Spleen (tissue), 11 donors: ENCODE results near the gene CSPG5. TPM values are rescaled to one million over a fixed set of nuclear protein-coding genes. Genes with fewer than 3 reads are reported as not detected.

Source experiments
- DNase-seq: peaks from one replicate; pipeline ENCODE4 v3.0.0-alpha.2; 2020
- H3K27ac ChIP-seq, 8 donors: fragments of 200-600 bp; sonication (generic) in 7 of 8; 1 replicate in 4 of 8; 2 replicates in 4 of 8; pipeline versions ENCODE4 v1.5.0 to v1.8.0; 2016 to 2021; ENCODE audit warnings: inconsistent platforms in 4 of 8, mild to moderate bottlenecking in 4 of 8, moderate library complexity in 1 of 8
- H3K27me3 ChIP-seq, 7 donors: fragments of 200-600 bp; sonication (generic) in 6 of 7; replicated peaks in 1 of 7; 1 replicate in 4 of 7; 2 replicates in 3 of 7; pipeline versions ENCODE4 v1.5.0 to v1.8.0; 2016 to 2021; ENCODE audit warnings: inconsistent platforms in 3 of 7, mild to moderate bottlenecking in 1 of 7
- H3K36me3 ChIP-seq, 6 donors: fragments of 200-600 bp; sonication (generic) in 5 of 6; 1 replicate in 4 of 6; 2 replicates in 2 of 6; pipeline versions ENCODE4 v1.5.0 to v1.8.0; 2016 to 2021; ENCODE audit warnings: inconsistent platforms in 2 of 6
- H3K4me1 ChIP-seq, 6 donors: fragments of 200-600 bp; sonication (generic) in 5 of 6; 1 replicate in 3 of 6; 2 replicates in 3 of 6; pipeline versions ENCODE4 v1.5.0 to v1.8.0; 2016 to 2021; ENCODE audit warnings: inconsistent platforms in 3 of 6
- H3K4me3 ChIP-seq, 8 donors: fragments of 200-600 bp; sonication (generic) in 7 of 8; 1 replicate in 4 of 8; 2 replicates in 4 of 8; pipeline versions ENCODE4 v1.5.0 to v1.8.0; 2016 to 2021; ENCODE audit warnings: inconsistent platforms in 4 of 8, mild to moderate bottlenecking in 4 of 8, moderate library complexity in 2 of 8
- H3K9me3 ChIP-seq, 8 donors: fragments of 200-600 bp; sonication (generic) in 7 of 8; 1 replicate in 4 of 8; 2 replicates in 4 of 8; pipeline versions ENCODE4 v1.5.0 to v1.8.0; 2016 to 2021; ENCODE audit warnings: inconsistent platforms in 4 of 8
- POLR2A ChIP-seq, 3 donors: fragments of 450-650 bp; IDR thresholded peaks; one replicate each; pipeline ENCODE4 v1.5.1; 2017; ENCODE audit warnings: antibody characterized with exemption in 3 of 3, mild to moderate bottlenecking in 1 of 3
- POLR2AphosphoS5 ChIP-seq, 3 donors: sonication (generic); formaldehyde crosslinking; IDR thresholded peaks; one replicate each; pipeline ENCODE4 v1.5.1; 2017; ENCODE audit warnings: antibody characterized with exemption in 3 of 3
- WGBS, 5 donors: extraction: QIAGEN DNeasy Blood & Tissue Kit in 3 of 5; methylation state at CpG; one replicate each; pipeline versions ENCODE4 v1.1.5 to v1.1.7; 2013 to 2018; 5-methylcytosine and 5-hydroxymethylcytosine counted together
- intact Hi-C: fragments of 100-400 bp; cut with DNase I; formaldehyde crosslinking; loops from one replicate; pipeline ENCODE4 v1.15.0; 2023; ENCODE audit warnings: low total_unique reads
- polyA plus RNA-seq, 3 donors: library from polyadenylated mRNA; stranded (reverse); fragments of 200-250 nt; gene quantifications; one replicate each; pipeline ENCODE4 v1.2.1, GENCODE V29; 2013
- total RNA-seq, 7 donors: library from RNA; depleted of rRNA in 3 of 7; stranded (reverse); fragments of >200 nt in 3 of 7; fragmentation: NEBNext Ultra II Directional in 4 of 7; extraction: Animal tissue kit (Norgen Biotek cat#: 25700) in 4 of 7; gene quantifications; one replicate each; pipeline versions ENCODE4 v1.1.0 to v1.2.1, GENCODE V29; 2016 to 2021
- TF ChIP-seq, protein P1 (sequence below), 11 experiments: fragments of 200-600 bp in 7 of 11; fragments of 450-650 bp in 4 of 11; sonication (generic) in 4 of 11; IDR thresholded peaks in 8 of 11; conservative IDR thresholded peaks in 3 of 11; 1 replicate in 7 of 11; 2 replicates in 4 of 11; pipeline versions ENCODE4 v1.4.0 to v1.8.0; 2016 to 2021; ENCODE audit warnings: antibody characterized with exemption in 11 of 11, inconsistent platforms in 4 of 11, mild to moderate bottlenecking in 1 of 11
- donor health status: healthy with polysubstance abuse.
- donor health status: DM: no; HTN: no; CAD: no; lungs with moderate emphysema.
- donor health status: DM: no; HTN: no; CAD: no.
- donor health status: Bipolar disorder and iron deficiency.
- donor health status: healthy.
- donor health status: DM: no; HTN: no; CAD: no.
- donor health status: DM: yes; HTN: yes; CAD: no.

Gene CSPG5
- total and polyA plus RNA-seq, 10 donors: 0.09 to 0.34 (median 0.19) TPM; not detected in 4

DNA sequence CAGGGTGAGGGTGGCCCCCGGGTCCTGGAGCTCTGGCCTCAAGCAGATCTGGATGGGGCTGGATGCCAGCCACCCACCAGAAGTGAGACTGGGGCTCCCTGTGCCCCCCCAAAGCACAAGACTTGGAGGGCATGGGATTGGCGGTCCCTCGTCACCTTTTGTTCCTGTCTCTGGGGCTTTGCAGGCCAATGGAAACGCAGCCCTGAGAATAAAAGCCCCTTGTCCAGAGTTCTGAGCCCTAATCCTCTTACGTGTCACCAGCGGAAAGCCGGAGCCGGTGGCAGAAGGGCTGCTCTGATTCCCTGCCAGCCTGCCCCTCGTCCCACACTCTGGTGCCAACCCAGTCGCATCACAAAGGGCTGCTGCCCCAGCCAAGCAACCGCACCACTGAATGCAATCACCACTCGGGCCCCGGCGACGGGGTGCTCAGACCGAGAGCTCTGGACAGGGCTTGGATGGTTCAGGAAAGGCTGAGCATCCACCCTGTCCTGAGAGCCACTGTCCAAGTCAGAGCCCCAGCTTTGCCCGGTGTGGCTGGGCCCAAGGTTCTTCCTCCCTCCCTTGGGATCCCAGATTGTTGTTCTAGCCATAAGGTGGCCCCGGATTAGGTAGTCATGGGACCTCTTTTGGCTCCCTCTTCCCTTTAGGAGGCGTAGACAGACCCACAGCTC is 42.3 kb downstream of the CSPG5 start:
- no peaks in the 10 kb centered on the region for H3K9me3 ChIP-seq
- H3K4me1 ChIP-seq: no peaks in the 10 kb centered on the region
- H3K27me3 ChIP-seq: peaks cover 0 to 7% (median 0%) of the 10 kb centered on the region in 7 donors
- DNase-seq: peak; percentile 53
- H3K27ac ChIP-seq: no peak overlapping the region
- TF ChIP-seq POLR2AphosphoS5 (IDR thresholded peaks at IDR 0.05) (no peak), POLR2A (IDR thresholded peaks at IDR 0.05) (no peak)
- TF ChIP-seq, protein P1, sequence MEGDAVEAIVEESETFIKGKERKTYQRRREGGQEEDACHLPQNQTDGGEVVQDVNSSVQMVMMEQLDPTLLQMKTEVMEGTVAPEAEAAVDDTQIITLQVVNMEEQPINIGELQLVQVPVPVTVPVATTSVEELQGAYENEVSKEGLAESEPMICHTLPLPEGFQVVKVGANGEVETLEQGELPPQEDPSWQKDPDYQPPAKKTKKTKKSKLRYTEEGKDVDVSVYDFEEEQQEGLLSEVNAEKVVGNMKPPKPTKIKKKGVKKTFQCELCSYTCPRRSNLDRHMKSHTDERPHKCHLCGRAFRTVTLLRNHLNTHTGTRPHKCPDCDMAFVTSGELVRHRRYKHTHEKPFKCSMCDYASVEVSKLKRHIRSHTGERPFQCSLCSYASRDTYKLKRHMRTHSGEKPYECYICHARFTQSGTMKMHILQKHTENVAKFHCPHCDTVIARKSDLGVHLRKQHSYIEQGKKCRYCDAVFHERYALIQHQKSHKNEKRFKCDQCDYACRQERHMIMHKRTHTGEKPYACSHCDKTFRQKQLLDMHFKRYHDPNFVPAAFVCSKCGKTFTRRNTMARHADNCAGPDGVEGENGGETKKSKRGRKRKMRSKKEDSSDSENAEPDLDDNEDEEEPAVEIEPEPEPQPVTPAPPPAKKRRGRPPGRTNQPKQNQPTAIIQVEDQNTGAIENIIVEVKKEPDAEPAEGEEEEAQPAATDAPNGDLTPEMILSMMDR (IDR thresholded peaks at IDR 0.05 in 8 of 11, conservative IDR thresholded peaks at IDR 0.05 in 3 of 11): no peak
- no peaks in the 10 kb centered on the region for H3K36me3 ChIP-seq
- no peak overlapping the region for H3K4me3 ChIP-seq
- WGBS, 5 donors: 89 to 93% (median 92%) methylated on average over 16 to 19 of the region's 19 CpGs
- intact Hi-C loops: no loop called here

DNA sequence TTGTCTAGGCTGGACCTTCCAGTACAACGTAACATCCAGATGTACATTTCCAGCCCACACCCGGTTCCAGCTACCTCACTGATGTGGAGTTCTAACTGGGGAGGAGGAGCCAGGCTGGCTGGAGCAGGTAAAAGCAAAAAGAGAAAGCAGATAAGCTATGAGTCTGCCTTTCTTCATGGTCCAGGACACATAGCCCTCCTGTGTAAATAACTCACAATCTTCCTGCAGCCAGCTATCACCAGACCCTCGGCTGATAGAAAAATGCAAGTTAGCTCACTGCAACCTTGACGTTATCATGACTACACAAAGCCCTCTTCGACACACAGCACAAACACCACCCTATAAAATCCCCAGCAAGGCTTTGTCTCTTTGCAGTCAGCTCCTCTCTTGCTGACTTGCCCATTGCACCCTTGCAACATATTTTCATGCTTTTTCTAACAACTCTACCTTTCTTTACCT is 44.6 kb downstream of the CSPG5 start:
- Histone ChIP-seq H3K4me1 (no peaks in the 10 kb centered on the region), H3K9me3 (peaks cover 0 to 2% (median under 1%) of the 10 kb centered on the region in 8 donors), H3K4me3 (no peak overlapping the region), H3K27ac (no peak overlapping the region), H3K27me3 (peaks cover 0 to 7% (median 0%) of the 10 kb centered on the region in 7 donors), H3K36me3 (no peaks in the 10 kb centered on the region)
- intact Hi-C loops: no loop called here
- WGBS, 5 donors: 77 to 92% (median 83%) methylated on average over 5 of the region's 5 CpGs
- no peak for TF ChIP-seq POLR2A (IDR thresholded peaks at IDR 0.05)
- no peak for TF ChIP-seq POLR2AphosphoS5 (IDR thresholded peaks at IDR 0.05)
- TF ChIP-seq, protein P1 (IDR thresholded peaks at IDR 0.05 in 8 of 11, conservative IDR thresholded peaks at IDR 0.05 in 3 of 11): no peak
- DNase-seq: peak; percentile 11

DNA sequence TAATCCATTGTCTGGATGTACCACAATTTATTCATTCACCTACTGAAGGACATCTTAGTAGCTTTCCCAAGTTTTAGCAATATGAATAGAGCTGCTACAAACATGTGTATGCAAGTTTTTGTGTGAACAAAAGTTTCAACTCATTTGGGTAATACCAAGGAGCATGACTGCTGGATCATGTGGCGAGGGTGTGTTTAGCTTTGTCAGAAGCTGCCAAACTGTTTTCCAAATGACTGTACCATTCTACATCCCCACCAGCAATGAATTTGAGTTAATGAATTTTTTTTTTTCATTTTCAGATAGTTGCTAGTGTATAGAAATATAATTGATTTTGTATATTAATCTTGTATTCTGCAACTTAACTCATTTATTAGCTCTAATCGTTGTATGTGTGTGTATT is 45.2 kb downstream of the CSPG5 start:
- 82 to 93% (median 84%) methylated on average over 2 of the region's 2 CpGs for WGBS, 5 donors
- intact Hi-C loops: no loop called here
- TF ChIP-seq, protein P1 (IDR thresholded peaks at IDR 0.05 in 8 of 11, conservative IDR thresholded peaks at IDR 0.05 in 3 of 11): no peak
- TF ChIP-seq POLR2A (IDR thresholded peaks at IDR 0.05): no peak
- TF ChIP-seq POLR2AphosphoS5 (IDR thresholded peaks at IDR 0.05): no peak

DNA sequence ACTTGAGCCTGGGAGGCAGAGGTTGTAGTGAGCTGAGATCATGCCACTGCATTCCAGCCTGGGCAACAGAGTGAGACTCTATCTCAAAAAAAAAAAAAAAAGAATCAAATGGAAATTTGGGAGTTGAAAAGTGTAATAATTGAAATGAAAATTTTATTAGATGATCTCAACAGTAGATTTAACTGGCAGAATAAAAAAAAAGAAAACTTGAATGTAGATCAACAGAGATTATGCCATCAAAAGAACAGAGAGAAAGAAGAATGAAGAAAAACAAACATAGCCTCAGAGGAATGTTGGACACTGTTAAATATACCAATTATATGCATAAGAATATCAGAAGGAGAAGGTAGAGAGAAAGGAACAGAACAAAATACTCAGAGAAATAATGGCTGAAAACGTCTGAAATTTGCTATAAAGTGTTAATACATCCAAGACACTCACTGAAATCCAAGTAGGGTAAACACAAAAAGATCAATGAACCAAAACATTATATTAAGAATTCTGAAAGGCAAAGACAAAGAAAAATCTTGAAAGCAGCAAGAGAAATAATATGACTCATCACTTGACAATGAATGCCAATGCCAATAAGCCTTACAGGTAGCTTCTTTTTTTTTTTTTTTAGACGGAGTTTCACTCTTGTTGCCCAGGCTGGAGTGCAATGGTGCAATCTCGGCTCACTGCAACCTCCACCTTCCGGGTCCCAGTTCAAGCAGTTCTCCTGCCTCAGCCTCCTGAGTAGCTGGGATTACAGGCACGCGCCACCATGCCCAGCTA is 50.5 kb downstream of the CSPG5 start:
- H3K36me3 ChIP-seq: no peaks in the 10 kb centered on the region
- WGBS, 5 donors: 86 to 91% (median 90%) methylated on average over 6 of the region's 6 CpGs
- H3K27ac ChIP-seq: no peak overlapping the region
- H3K4me3 ChIP-seq: no peak overlapping the region
- TF ChIP-seq POLR2AphosphoS5 (IDR thresholded peaks at IDR 0.05) (no peak), POLR2A (IDR thresholded peaks at IDR 0.05) (no peak)
- TF ChIP-seq, protein P1 (IDR thresholded peaks at IDR 0.05 in 8 of 11, conservative IDR thresholded peaks at IDR 0.05 in 3 of 11): no peak
- no peaks in the 10 kb centered on the region for H3K27me3 ChIP-seq
- no peak for DNase-seq
- H3K4me1 ChIP-seq: no peaks in the 10 kb centered on the region
- intact Hi-C loops: no loop called here
- H3K9me3 ChIP-seq: peaks cover 0 to 20% (median 17%) of the 10 kb centered on the region in 8 donors

More for the DNA sequence above, 45.2 kb downstream of the CSPG5 start:
- Histone ChIP-seq H3K4me3 (no peak overlapping the region), H3K4me1 (no peaks in the 10 kb centered on the region), H3K27ac (no peak overlapping the region), H3K9me3 (peaks cover 0 to 8% (median 5%) of the 10 kb centered on the region in 8 donors), H3K27me3 (peaks cover 0 to 3% (median 0%) of the 10 kb centered on the region in 7 donors), H3K36me3 (no peaks in the 10 kb centered on the region)
- no peak for DNase-seq
